ENCODE measurements around the gene RSRC1.

The RSRC1 gene

GRCh38 chr3:158355623-158356588, 246.0 kb downstream of the RSRC1 start:
- DNase-seq (ENCODE audit: low spot score): no peak
- TF ChIP-seq CTCF (conservative IDR thresholded peaks at IDR 0.05; ENCODE audit: low read depth): no peak
- no peak overlapping the region for H3K27ac ChIP-seq
- POLR2A ChIA-PET (ENCODE audit: low non-redundant PET): no interaction called here
- CTCF ChIA-PET: no interaction called here

- CTCF ChIA-PET: interaction anchor here (0.6 kb wide), 1 partner anchor 110 kb away, joined by 3 read pairs; no protein-coding TSS in a partner anchor
- POLR2A ChIA-PET (ENCODE audit: low non-redundant PET): no interaction called here
- DNase-seq (ENCODE audit: low spot score): no peak
- no peak for TF ChIP-seq CTCF (conservative IDR thresholded peaks at IDR 0.05; ENCODE audit: low read depth)
- H3K27ac ChIP-seq: no peak overlapping the region
Observed at GRCh38 chr3:158359339-158359738, 249.4 kb downstream of the RSRC1 start.

GRCh38 chr3:158360756-158361448, 251.0 kb downstream of the RSRC1 start:
- CTCF ChIA-PET: interaction anchor here (0.6 kb wide), 1 partner anchor 209 kb away, joined by 3 read pairs; no protein-coding TSS in a partner anchor
- H3K27ac ChIP-seq: no peak overlapping the region
- POLR2A ChIA-PET (ENCODE audit: low non-redundant PET): no interaction called here
- no peak for TF ChIP-seq CTCF (conservative IDR thresholded peaks at IDR 0.05; ENCODE audit: low read depth)
- no peak for DNase-seq (ENCODE audit: low spot score)

- ChIA-PET CTCF (no interaction called here), POLR2A (ENCODE audit: low non-redundant PET) (no interaction called here)
- TF ChIP-seq CTCF (conservative IDR thresholded peaks at IDR 0.05; ENCODE audit: low read depth): no peak
- DNase-seq (ENCODE audit: low spot score): no peak
- no peak overlapping the region for H3K27ac ChIP-seq
Observed at GRCh38 chr3:158368271-158368670, 258.4 kb downstream of the RSRC1 start.

GRCh38 chr3:158369279-158369678, 259.4 kb downstream of the RSRC1 start:
- ChIA-PET POLR2A (ENCODE audit: low non-redundant PET) (no interaction called here), CTCF (no interaction called here)
- DNase-seq (ENCODE audit: low spot score): no peak
- TF ChIP-seq CTCF (conservative IDR thresholded peaks at IDR 0.05; ENCODE audit: low read depth): no peak
- H3K27ac ChIP-seq: no peak overlapping the region

- ChIA-PET CTCF (interaction anchor here (0.5 to 1.0 kb wide), 3 partner anchors 21 to 807 kb away, joined by 3 read pairs; no protein-coding TSS in a partner anchor), POLR2A (ENCODE audit: low non-redundant PET) (interaction anchor here (0.7 kb wide), 1 partner anchor 345 kb away, joined by 3 read pairs; no protein-coding TSS in a partner anchor)
- H3K27ac ChIP-seq: no peak overlapping the region
- DNase-seq (ENCODE audit: low spot score): no peak
- TF ChIP-seq CTCF (conservative IDR thresholded peaks at IDR 0.05; ENCODE audit: low read depth): no peak
Observed at GRCh38 chr3:158379517-158379916, 269.6 kb downstream of the RSRC1 start.

Data from RWPE1 (cell line).